KOPT-K1 (cell line): ENCODE data around the gene FBXL7.

ENCODE experiments used
- H3K27ac ChIP-seq: fragments of 200-600 bp; sonication (generic); 2 replicates; pipeline ENCODE4 v1.5.1; 2016; ENCODE audit warnings: antibody characterized with exemption, mild to moderate bottlenecking, low read depth, low read length; ENCODE audit not compliant: poor library complexity, severe bottlenecking
- H3K36me3 ChIP-seq: fragments of 200-600 bp; sonication (generic); 2 replicates; pipeline ENCODE4 v1.5.1; 2017; ENCODE audit warnings: antibody characterized with exemption, mild to moderate bottlenecking, low read length, moderate library complexity; ENCODE audit not compliant: insufficient read depth
- H3K9me3 ChIP-seq: fragments of 200-600 bp; sonication (generic); 2 replicates; pipeline ENCODE4 v1.5.1; 2017; ENCODE audit warnings: antibody characterized with exemption, low read length, mild to moderate bottlenecking; ENCODE audit not compliant: insufficient read depth, poor library complexity, severe bottlenecking

Gene FBXL7

DNA sequence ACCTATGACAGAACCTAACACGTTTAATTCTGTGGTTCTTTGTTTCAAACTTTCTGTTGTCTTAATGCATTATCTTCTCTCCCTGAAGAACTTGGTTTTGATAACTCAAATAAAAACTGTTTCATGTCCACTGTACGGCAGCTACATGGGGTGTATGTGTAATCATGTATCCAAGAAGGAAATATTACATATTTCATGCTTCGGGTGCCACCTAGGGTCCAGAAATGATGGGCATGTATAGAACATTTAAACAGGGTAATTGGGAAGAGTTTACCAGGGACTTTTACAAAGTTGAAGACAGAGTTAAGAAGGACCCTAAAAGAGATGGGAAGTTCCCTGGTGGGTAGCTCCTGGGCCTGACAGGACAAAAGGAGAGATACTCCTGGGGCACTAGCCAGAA, 291.3 kb downstream of the FBXL7 start:
- no peaks in the 10 kb centered on the region for H3K9me3 ChIP-seq
- H3K27ac ChIP-seq: no peak overlapping the region
- no peaks in the 10 kb centered on the region for H3K36me3 ChIP-seq

DNA sequence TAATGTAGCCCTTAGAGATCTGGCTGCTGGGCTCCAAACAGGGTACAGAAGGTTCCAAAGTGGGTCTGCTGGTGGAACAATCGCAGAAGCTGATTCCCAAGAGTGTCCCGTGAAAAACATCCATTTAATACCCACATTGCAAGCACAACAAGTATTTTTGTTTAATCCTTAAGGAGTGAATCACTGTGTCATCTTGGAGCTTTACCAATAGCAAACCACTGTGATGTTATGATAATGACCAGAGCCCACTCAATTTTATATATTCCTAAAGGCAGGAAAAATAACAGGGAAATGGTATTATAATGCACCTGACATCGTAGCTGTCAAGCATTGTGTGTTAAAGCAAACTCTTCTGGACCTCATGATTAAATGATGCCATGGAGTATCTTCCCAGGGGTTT, 291.9 kb downstream of the FBXL7 start:
- no peaks in the 10 kb centered on the region for H3K36me3 ChIP-seq
- H3K9me3 ChIP-seq: peaks cover 5% of the 10 kb centered on the region
- H3K27ac ChIP-seq: no peak overlapping the region

DNA sequence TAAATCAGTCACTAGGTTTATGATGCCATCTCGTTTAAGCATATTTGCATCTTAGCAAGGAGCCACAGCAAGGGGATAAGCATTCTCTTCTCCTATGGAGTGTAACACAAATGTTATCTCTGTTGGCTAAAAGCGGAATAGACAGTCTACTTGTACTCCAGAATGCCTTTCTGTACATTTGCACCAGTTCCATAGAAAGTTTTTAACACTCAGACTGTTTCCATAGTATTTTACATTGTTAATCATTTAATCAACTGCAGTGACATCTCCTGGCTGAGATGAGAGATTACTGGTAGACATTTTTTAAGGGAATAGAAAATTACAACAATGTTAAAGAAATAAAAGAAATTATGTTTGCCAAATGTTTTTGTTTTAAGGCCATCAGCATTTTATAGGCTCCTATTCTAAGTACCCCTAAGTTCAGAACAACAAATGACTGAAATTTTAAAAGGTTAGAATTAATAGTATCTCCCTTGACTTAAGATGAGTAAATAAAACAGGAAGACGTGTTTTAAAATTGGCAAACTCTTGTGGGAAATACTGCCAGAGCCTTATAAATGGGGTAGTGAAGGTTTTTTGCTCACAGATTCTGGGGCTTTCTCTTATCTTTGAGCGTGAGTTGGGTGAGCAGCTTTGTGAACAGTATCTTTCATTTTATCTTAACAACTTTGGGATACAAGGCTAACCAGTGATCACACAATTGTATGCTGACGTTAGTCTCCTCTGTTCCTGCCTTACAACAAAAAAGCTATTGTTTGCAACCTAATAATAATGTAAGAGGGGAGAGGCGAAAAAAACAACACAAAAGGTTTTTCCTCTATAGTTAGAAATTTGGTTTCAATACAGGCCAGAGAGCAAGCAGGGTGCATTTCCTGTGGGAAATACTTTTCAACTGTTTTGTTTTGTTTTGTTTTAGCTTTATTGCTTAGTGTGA, 294.3 kb downstream of the FBXL7 start:
- Histone ChIP-seq H3K9me3 (peaks cover 5% of the 10 kb centered on the region), H3K36me3 (no peaks in the 10 kb centered on the region), H3K27ac (no peak overlapping the region)

DNA sequence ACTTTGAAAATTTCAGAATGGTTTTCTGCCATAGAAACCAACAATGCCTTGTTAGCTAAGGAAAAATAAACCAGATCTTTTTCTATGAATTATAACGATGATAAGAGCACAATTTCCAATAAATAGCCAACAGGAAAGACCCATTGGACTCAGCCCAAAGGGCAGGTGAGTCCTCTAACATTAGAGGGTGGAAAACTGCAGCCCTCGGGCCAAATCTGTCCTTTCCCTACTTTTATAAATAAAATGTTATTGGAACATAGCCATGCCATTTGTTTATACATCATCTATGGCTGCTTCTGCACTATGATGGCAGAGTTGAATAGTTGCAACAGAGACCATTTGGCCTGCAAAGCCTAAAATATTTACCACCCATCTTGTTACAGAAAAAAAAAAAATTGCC, 296.1 kb downstream of the FBXL7 start:
- H3K9me3 ChIP-seq: peaks cover 5% of the 10 kb centered on the region
- no peak overlapping the region for H3K27ac ChIP-seq
- H3K36me3 ChIP-seq: no peaks in the 10 kb centered on the region

DNA sequence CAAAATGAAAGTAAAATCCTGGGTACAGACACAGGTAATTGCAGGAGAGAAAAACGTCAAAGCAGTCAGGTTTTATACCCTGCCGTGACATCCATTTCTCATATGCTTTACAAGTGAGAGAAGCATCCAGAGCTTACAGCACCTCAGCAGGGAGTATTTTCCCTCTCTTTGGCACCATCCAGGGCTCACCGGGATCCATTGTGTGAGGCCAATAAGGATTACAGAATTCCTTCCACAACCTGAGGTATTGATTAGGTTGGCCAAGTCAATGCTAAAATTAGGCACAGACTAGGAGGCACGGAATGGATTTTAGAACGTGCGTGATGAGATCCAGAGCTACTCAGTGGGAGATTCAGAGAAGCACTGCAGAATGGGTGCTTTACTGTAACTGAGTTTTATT, 296.6 kb downstream of the FBXL7 start:
- Histone ChIP-seq H3K9me3 (peaks cover 5% of the 10 kb centered on the region), H3K27ac (no peak overlapping the region), H3K36me3 (no peaks in the 10 kb centered on the region)

DNA sequence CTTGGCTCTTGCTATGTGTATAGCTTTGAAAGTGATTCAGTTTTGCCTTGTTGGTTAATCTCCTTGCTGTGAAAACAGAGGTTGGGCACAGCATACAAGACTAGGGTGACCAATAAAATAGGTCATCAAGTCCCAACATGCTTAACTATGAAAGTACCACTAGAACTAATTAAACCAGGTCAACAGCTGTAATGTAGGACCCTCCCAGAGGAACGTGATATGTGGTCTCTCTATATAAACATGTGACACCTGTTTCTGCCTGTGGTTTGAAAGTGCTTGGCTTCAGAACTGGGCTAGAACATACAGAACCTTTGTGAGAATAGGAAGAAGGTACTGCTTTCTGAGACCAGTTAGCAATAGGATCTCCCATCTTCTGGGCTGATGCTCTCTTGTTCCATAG, 297.1 kb downstream of the FBXL7 start:
- Histone ChIP-seq H3K9me3 (peaks cover 5% of the 10 kb centered on the region), H3K27ac (no peak overlapping the region), H3K36me3 (no peaks in the 10 kb centered on the region)

DNA sequence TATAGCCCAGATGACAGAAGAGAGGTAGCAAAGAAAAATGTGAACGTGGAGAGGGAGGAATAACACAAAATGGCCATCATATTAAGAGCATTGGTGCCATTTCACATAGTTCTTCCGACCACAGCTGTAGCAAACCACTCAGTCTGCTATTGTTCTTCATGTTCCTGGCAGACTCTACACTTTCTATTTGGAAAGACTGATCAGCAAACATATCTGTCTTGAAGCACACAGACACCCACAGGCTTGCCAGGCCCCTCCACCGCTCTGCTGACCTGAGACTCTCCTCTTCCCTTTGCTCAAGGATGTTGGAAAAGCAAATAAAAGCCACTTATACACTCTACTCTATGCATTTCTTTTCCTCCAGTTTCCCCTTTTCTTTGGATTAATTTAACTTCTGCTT, 298.0 kb downstream of the FBXL7 start:
- no peaks in the 10 kb centered on the region for H3K36me3 ChIP-seq

DNA sequence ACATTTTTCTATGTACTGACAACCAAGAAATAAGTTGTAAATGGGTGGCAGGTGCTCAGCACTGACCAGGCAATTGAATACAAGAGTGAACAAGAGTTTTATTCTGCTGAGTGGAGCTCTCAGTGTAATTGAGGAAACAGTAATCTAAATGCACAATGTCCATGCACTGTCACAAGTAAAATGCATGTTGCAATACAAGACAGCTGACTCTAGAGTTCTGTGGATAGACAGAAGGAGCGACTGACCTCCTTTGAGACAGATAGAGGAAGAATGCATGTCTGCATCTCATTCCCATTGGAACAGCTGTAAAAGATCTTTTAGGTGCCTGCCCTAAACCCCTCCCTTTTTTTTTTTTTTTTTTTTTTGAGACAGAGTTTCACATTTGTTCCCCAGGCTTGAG, 299.0 kb downstream of the FBXL7 start:
- H3K27ac ChIP-seq: no peak overlapping the region
- H3K36me3 ChIP-seq: no peaks in the 10 kb centered on the region
- peaks cover 5% of the 10 kb centered on the region for H3K9me3 ChIP-seq

More for the DNA sequence above, 298.0 kb downstream of the FBXL7 start:
- Histone ChIP-seq H3K27ac (no peak overlapping the region), H3K9me3 (peaks cover 5% of the 10 kb centered on the region)

DNA sequence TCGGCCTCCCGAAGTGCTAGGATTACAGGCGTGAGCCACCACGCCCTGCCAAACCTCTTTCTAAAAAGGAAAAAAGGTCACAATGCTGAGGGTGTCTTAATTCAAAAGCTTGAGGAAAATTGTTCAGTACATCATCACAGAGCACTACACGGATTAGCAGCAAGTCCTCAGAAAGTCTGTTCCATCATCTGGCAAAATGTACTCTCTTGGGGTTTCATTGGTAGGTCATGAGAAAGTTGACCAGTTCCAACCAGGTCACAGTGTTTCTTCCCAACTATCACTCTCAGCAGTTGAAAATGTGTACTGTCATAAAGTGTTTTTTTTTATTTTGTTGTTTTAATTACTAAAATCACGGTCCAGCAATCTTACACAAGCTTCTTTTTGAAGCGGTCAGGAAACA, 299.6 kb downstream of the FBXL7 start:
- H3K9me3 ChIP-seq: peaks cover 7% of the 10 kb centered on the region
- no peak overlapping the region for H3K27ac ChIP-seq
- no peaks in the 10 kb centered on the region for H3K36me3 ChIP-seq

DNA sequence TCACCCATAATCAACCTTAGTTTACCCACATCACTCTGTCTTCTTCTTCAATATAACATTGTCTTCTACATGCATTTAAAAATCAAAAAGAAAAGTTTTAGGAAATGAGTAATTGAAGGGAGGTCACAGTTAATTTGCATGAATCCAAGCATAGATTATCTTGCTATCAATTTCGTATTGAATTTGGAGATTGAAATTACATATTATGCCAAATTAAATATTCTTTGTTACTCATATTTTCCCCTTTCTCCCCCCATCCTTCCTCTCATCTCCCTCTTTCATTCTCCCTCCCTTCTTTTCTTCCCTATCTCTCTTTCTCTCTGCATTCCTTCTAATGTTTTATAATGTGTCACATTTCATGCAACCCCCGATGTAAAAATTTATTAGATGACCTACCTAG, 303.3 kb downstream of the FBXL7 start:
- Histone ChIP-seq H3K9me3 (peaks cover 7% of the 10 kb centered on the region), H3K36me3 (no peaks in the 10 kb centered on the region), H3K27ac (no peak overlapping the region)

DNA sequence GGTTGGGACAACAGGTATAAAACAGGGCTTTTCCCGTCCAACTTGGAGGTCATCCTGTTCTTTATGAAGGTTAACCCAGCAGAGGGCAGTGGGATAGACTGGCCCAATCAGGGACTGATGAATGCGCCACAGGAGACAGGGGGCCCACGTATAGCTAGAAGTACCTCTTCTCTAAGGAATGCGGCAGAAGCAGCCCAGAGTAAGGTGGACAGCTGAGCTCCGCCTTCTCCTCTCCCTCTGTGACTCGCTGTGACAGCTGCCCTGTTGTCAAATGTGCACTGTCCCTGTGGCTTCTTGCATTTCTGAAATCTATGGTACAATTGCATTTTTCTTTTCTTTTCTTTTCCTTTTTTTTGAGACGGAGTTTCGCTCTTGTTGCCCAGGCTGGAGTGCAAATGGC, 306.6 kb downstream of the FBXL7 start:
- H3K36me3 ChIP-seq: no peaks in the 10 kb centered on the region
- peaks cover 7% of the 10 kb centered on the region for H3K9me3 ChIP-seq
- no peak overlapping the region for H3K27ac ChIP-seq

DNA sequence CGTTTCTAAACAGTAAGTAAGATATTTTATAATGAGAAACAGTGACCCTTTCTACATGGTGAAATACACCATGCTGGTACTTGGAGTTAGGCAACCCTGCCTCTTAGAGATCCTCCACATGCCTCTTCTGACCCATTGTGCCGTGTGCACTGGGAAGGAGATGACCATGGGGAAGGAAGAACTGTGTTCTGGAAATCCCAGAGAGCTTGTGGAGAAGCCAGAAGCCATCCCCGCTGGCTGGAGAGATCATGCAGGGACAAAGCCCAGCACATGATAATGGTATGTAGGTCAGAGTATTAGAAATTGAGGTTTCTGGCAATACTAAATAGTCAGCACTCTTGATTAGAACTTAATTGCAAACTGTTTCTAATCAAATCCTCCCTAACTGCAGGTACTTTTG, 307.3 kb downstream of the FBXL7 start:
- Histone ChIP-seq H3K36me3 (no peaks in the 10 kb centered on the region), H3K27ac (no peak overlapping the region), H3K9me3 (peaks cover 7% of the 10 kb centered on the region)

DNA sequence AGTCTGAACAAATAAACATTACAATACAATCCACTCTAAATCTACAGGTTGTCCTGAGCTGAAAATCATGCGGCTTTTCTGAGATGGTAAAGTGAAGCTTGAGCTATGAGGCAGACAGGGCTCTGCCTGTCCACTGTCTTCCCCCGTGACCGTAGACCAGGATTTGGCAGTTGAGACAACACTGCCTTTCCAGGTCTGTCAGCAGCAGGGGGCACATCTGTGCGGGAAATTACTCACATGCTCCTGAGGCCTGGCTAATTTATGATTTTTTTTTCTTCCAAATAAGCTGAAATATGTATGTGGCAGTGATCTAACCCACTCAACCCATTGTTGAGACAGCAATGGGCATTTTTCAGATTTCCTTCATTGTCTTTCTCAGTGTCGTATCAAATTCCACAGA, 307.9 kb downstream of the FBXL7 start:
- no peak overlapping the region for H3K27ac ChIP-seq
- H3K36me3 ChIP-seq: no peaks in the 10 kb centered on the region

DNA sequence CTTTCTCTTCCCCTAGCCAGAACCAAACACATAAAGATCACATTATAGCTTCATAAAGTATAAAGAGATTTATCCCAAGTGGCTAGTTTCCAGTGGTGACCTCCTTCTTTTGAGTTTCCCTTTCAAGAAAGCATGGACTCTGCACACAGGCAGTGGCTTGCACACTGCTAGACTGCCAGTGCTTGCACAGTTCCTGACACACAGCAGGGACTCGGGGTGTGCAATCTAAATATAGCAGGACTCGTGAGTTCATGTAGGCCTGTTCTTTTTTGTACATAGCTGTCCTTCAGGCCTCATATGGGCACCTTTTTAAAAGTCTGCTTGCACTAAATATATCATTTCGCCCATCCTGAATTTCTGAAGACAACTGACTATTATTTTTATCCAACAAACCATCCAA, 308.6 kb downstream of the FBXL7 start:
- no peak overlapping the region for H3K27ac ChIP-seq
- peaks cover 7% of the 10 kb centered on the region for H3K9me3 ChIP-seq
- H3K36me3 ChIP-seq: no peaks in the 10 kb centered on the region

More for the DNA sequence above, 307.9 kb downstream of the FBXL7 start:
- peaks cover 7% of the 10 kb centered on the region for H3K9me3 ChIP-seq

DNA sequence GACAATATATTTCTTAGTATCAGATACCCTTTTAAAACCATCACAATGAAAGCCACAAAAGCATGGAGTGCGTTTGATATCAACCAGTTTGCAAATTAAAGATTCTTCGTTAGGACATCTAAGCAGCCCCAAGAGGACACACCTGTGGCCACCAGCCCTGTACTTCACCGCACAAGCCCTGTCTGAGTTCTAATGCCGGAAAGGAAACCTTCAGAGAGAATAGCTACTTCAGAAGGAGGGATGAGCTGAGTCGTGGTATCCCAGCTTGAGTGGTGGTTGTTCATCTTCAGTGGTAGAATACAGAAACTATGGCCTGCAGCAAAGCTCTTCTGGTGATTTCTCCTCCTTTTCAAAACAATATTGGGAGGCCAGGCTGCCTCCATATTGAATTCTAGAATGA, 319.6 kb downstream of the FBXL7 start:
- no peaks in the 10 kb centered on the region for H3K9me3 ChIP-seq
- no peaks in the 10 kb centered on the region for H3K36me3 ChIP-seq
- H3K27ac ChIP-seq: no peak overlapping the region

DNA sequence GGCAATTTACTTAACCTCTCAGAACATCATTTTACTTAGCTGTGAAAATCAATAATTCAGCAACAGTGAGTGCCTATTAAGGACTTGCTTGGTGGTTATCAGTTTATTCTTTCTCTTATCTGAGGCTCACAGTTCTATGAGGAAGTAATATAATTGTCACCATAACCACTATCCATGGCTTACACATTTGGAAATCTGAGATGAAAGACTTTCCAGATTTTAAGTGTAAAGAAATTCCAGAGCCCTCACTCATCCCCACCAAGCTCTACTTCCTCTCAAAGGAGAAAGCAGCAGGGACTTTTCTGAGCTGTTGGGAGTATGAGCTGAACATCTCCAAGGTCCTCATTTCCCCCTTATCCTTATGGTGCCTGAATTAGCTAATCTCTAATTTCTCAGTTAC, 321.5 kb downstream of the FBXL7 start:
- Histone ChIP-seq H3K27ac (no peak overlapping the region), H3K36me3 (no peaks in the 10 kb centered on the region)

More for the DNA sequence above, 321.5 kb downstream of the FBXL7 start:
- H3K9me3 ChIP-seq: no peaks in the 10 kb centered on the region
